Body of pancreas (tissue), 4 donors: ENCODE measurements around the gene PCDHA7. TPM values are rescaled to one million over a fixed set of nuclear protein-coding genes. Genes with fewer than 3 reads are reported as not detected.
"Not testable (repeated sequence)": the region's sequence is repeated elsewhere in the genome, so short reads cannot be mapped to it uniquely, and the experiment has no call there.

Experiments
- ATAC-seq: fragments of 150-250 bp; one replicate; pipeline ENCODE4 v1.9.1; 2016
- DNase-seq, 4 donors: peaks; one replicate each; pipeline ENCODE4 v3.0.0-alpha.2; 2019
- H3K27ac ChIP-seq, 4 donors: fragments of 200-600 bp; sonication (generic); 1 replicate in 3 of 4; 2 replicates in 1 of 4; pipeline versions ENCODE4 v1.5.1 to v1.6.1; 2016 to 2019; ENCODE audit warnings: mild to moderate bottlenecking in 1 of 4, mixed read lengths in 1 of 4, moderate library complexity in 1 of 4
- H3K27me3 ChIP-seq, 2 donors: fragments of 200-600 bp; sonication (generic); one replicate each; pipeline ENCODE4 v1.6.0; 2016; ENCODE audit warnings: mild to moderate bottlenecking in 1 of 2
- H3K36me3 ChIP-seq, 2 donors: fragments of 200-600 bp; sonication (generic); replicated peaks in 1 of 2; 2 replicates each; pipeline ENCODE4 v1.5.1; 2016; ENCODE audit warnings: low read depth in 2 of 2; ENCODE audit not compliant: insufficient read depth in 1 of 2
- H3K4me1 ChIP-seq: fragments of 200-600 bp; sonication (generic); one replicate; pipeline ENCODE4 v1.6.0; 2016
- H3K4me3 ChIP-seq, 2 donors: fragments of 200-600 bp; sonication (generic); 1 replicate in 1 of 2; 2 replicates in 1 of 2; pipeline ENCODE4 v1.5.1; 2016 to 2019
- H3K9me3 ChIP-seq, 3 donors: fragments of 200-600 bp; sonication (generic); 1 replicate in 2 of 3; 2 replicates in 1 of 3; pipeline ENCODE4 v1.5.1; 2016
- CTCF ChIP-seq, 7 experiments: fragments of 450-650 bp in 4 of 7; fragments of 200-600 bp in 3 of 7; sonication (generic) in 3 of 7; IDR thresholded peaks; one replicate each; pipeline ENCODE4 v1.5.1; 2016 to 2019; ENCODE audit warnings: antibody characterized with exemption in 7 of 7
- POLR2A ChIP-seq, 3 donors: fragments of 450-650 bp; IDR thresholded peaks; one replicate each; pipeline ENCODE4 v1.6.1; 2016; ENCODE audit warnings: antibody characterized with exemption in 3 of 3, mild to moderate bottlenecking in 2 of 3
- WGBS, 2 donors: methylation state at CpG; one replicate each; pipeline ENCODE4 v1.1.5; 2017; 5-methylcytosine and 5-hydroxymethylcytosine counted together
- intact Hi-C: fragments of 100-400 bp; cut with DNase I; formaldehyde crosslinking; loops from one replicate; pipeline ENCODE4 v1.15.1; 2023
- total RNA-seq, 2 donors: library from RNA; depleted of rRNA; stranded (reverse); fragments of >200 nt; gene quantifications; one replicate each; pipeline ENCODE4 v1.1.0, GENCODE V29; 2016

The PCDHA7 gene
- total RNA-seq, 2 donors from 2014 or later: 1.3 to 3.3 TPM

- no peaks in the 10 kb centered on the region for H3K4me1 ChIP-seq
- no peak within 1 kb of the TSS for H3K4me3 ChIP-seq
- peaks cover 0 to 27% (median 0%) of the 10 kb centered on the region in 3 donors for H3K9me3 ChIP-seq
- 17 to 25% methylated on average over 38 to 47 of the region's 47 CpGs for WGBS, 2 donors
- H3K36me3 ChIP-seq: no peaks in the 10 kb centered on the region
- DNase-seq: no peak
- intact Hi-C loops: no loop called here
- no peak within 1 kb of the TSS for H3K27ac ChIP-seq
- ATAC-seq: no peak
- no peaks in the 10 kb centered on the region for H3K27me3 ChIP-seq
- TF ChIP-seq POLR2A (IDR thresholded peaks at IDR 0.05) (no peak), CTCF (IDR thresholded peaks at IDR 0.05) (no peak)
Observed at GRCh38 chr5:140840978-140841962, 7.2 kb downstream of the PCDHA7 start, which contains the start of gene PCDHA8. Gene PCDHA8, plus strand, starts transcription at chr5:140841187. Its CDS starts 135 bp downstream, at chr5:140841322.

- no peak for TF ChIP-seq CTCF (IDR thresholded peaks at IDR 0.05)
- no peak for TF ChIP-seq POLR2A (IDR thresholded peaks at IDR 0.05)
- ATAC-seq (no peak), DNase-seq (no peak)
- Histone ChIP-seq H3K27ac (no peak overlapping the region), H3K27me3 (no peaks in the 10 kb centered on the region), H3K4me3 (no peak overlapping the region), H3K36me3 (no peaks in the 10 kb centered on the region), H3K9me3 (peaks cover 0 to 31% (median 0%) of the 10 kb centered on the region in 3 donors), H3K4me1 (no peaks in the 10 kb centered on the region)
- WGBS, 2 donors: 35 to 45% methylated on average over 21 to 83 of the region's 87 CpGs
- intact Hi-C loops: no loop called here
Observed at GRCh38 chr5:140842798-140843733, 9.0 kb downstream of the PCDHA7 start.

DNA sequence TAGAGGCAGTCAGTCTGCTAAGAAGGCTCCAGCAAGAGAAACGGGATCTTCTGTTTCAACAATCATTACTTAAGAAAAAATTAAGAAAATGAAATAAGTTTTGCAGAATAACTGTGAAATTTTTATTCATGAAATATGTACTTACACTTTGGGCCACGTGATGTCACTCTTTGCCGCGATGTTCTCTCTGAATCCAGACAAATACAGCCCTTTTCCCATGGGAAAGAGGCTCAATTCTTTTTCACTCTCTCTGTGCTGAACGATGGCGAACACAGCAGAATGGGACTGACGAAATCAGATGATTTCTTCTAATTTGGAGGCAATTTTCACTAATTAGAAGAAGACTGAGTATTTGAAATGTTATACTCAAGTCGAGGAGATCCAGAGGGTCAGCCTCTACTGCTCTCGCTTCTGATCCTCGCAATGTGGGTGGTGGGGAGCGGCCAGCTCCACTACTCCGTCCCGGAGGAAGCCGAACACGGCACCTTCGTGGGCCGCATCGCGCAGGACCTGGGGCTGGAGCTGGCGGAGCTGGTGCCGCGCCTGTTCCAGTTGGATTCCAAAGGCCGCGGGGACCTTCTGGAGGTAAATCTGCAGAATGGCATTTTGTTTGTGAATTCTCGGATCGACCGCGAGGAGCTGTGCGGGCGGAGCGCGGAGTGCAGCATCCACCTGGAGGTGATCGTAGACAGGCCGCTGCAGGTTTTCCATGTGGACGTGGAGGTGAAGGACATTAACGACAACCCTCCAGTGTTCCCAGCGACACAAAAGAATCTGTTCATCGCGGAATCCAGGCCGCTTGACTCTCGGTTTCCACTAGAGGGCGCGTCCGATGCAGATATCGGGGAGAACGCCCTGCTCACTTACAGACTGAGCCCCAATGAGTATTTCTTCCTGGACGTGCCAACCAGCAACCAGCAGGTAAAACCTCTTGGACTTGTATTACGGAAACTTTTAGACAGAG, 14.4 kb downstream of the PCDHA7 start, which contains the start of gene PCDHA9:
TSS of gene PCDHA9 (plus strand) at position 244 of the 964 bp plus-strand sequence. CDS start at position 358, 114 bp downstream.
- H3K27ac ChIP-seq, H3K27me3 ChIP-seq, H3K36me3 ChIP-seq, intact Hi-C loops, H3K4me1 ChIP-seq, DNase-seq, ATAC-seq, H3K4me3 ChIP-seq: not testable (repeated sequence)
- WGBS, 2 donors: 13 to 17% methylated on average over 10 to 37 of the region's 48 CpGs
- peaks cover 0 to 25% (median 0%) of the 10 kb centered on the region in 3 donors for H3K9me3 ChIP-seq

- 42 to 50% methylated on average over 18 to 93 of the region's 101 CpGs for WGBS, 2 donors
- H3K27me3 ChIP-seq, H3K4me1 ChIP-seq, DNase-seq, H3K27ac ChIP-seq, H3K36me3 ChIP-seq, H3K4me3 ChIP-seq, ATAC-seq, intact Hi-C loops: not testable (repeated sequence)
- H3K9me3 ChIP-seq: peaks cover 0 to 23% (median 0%) of the 10 kb centered on the region in 3 donors
Observed at GRCh38 chr5:140849831-140850634, 16.0 kb downstream of the PCDHA7 start.
